Transverse colon (tissue), 4 donors: ENCODE measurements around the gene RFX3.
"Not testable (repeated sequence)": the region's sequence is repeated elsewhere in the genome, so short reads cannot be mapped to it uniquely, and the experiment has no call there.

Experiments
- CTCF ChIP-seq, 5 experiments: fragments of 200-600 bp in 3 of 5; fragments of 450-650 bp in 2 of 5; sonication (generic) in 3 of 5; IDR thresholded peaks; 1 replicate in 2 of 5; 2 replicates in 3 of 5; pipeline ENCODE4 v1.5.1; 2016 to 2017; ENCODE audit warnings: antibody characterized with exemption in 5 of 5, inconsistent platforms in 3 of 5, mild to moderate bottlenecking in 2 of 5, moderate library complexity in 1 of 5
- POLR2AphosphoS5 ChIP-seq, 3 donors: sonication (generic); formaldehyde crosslinking; IDR thresholded peaks; one replicate each; pipeline ENCODE4 v1.6.1; 2016; ENCODE audit warnings: antibody characterized with exemption in 3 of 3

GRCh38 chr9:3312595-3312994 lies 213.2 kb downstream of the RFX3 start:
- not testable (repeated sequence) for TF ChIP-seq CTCF, POLR2AphosphoS5 (IDR thresholded peaks at IDR 0.05)
